Retina (tissue), 1 donor: ENCODE measurements around the gene FAAP20.

Experiments used
- DNase-seq: peaks from one replicate; pipeline ENCODE4 v3.0.0-alpha.2; 2016

FAAP20 gene

GRCh38 chr1:2176615-2177014, 18.0 kb downstream of the FAAP20 start:
- DNase-seq: no peak

- DNase-seq: no peak
Observed at GRCh38 chr1:2175681-2176454, 18.7 kb downstream of the FAAP20 start.

DNA sequence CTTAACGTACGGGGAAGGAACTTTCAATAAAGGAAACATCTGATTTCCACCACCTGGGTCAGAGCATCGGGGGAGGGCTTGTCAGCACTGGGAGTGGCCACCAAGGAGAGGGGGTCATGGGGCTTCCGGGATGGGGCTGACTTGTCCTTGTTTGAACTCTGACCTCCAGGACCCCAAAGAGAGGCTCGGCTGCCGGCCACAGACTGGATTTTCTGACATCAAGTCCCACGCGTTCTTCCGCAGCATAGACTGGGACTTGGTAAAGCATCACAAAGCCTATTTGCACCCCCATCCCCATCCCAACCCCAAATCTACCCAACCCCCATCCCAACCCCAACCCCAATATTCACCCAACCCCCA, 19.5 kb downstream of the FAAP20 start:
- DNase-seq: no peak

GRCh38 chr1:2174348-2175054, 20.1 kb downstream of the FAAP20 start:
- DNase-seq: peak; percentile 84

DNA sequence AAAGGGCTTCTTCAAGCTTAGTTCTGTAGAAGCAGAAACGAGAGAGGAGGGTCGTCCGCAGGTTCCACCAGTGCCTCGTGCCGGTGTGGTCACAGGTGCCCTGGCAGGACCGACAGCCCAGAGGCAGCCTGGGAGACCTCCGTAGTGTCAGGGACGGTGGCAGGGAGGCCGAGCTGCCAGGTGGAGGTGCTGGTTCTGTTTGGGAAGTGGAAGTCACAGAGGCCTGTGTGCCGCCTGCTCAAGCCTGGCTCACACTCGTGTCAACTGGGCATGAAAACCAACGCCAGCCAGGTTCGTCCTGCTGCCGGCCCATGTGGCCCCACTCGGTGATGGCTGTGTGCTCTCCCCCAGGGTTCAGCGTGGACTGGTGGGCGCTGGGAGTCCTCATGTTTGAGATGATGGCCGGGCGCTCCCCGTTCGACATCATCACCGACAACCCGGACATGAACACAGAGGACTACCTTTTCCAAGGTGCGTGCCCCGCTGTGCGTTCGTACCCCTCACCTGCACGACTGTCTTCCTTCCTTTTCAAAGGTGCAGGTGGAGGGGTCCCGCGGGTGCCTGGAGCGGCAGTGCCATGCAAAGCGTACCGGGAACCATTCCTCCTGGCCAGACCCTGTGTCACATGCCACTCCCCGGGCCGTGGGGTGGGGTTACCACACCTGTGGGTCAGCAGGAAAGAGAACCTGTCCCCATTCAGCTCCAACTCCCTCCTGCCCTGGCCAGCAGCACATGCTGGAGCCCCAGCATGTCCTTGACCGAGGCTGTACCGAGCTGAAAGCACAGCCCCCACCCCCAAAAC, 20.8 kb downstream of the FAAP20 start:
- no peak for DNase-seq

DNA sequence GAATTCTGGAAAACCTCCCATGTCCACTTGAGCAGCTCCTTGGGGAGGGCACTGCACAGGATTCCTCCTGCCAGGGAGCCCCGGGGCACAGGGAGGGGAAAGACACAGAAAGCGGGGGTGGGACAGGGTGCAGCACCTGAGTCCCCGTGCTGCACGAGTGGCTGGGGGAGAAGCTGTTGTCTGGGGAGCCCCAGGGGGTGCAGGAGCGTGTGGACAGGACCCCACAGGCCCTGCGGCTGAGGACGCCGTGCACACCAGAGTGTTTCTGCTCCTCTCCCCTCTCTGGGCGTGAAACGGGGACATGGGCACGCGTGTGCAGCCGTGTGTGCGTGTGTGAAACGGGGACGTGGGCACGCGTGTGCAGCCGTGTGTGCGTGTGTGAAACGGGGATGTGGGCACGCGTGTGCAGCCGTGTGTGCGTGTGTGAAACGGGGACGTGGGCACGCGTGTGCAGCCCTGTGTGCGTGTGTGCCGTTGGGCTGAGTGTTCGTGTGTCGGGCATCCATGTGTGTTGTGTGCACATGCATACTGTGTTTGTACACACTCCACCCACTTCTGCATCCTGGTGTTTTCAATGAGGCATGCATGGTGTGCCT, 21.9 kb downstream of the FAAP20 start:
- DNase-seq: no peak

- no peak for DNase-seq
Observed at GRCh38 chr1:2172012-2172411, 22.6 kb downstream of the FAAP20 start.

- DNase-seq: no peak
Observed at GRCh38 chr1:2170211-2170610, 24.4 kb downstream of the FAAP20 start.

GRCh38 chr1:2169200-2169836, 25.3 kb downstream of the FAAP20 start:
- DNase-seq: no peak

GRCh38 chr1:2168535-2168934, 26.0 kb downstream of the FAAP20 start:
- DNase-seq: no peak

DNA sequence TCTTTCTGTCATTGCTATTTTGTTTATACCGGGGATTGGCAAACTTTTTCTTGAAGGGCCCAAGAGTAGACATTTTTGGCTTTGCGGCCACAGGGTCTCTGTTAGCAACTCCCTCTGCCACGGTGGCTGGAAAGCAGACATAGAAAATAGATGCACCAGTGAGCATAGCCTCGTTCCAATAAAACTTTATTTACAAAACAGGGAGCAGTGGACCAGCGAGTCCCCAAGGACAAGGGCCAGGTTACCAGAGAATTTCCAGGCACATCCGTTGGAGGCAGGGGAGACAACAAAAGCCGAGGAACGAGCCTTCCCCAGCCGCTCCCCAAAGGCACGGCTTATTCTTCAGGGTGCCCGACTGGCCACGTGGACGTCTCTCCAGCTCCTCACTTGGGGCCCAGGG, 26.5 kb downstream of the FAAP20 start:
- DNase-seq: no peak

DNA sequence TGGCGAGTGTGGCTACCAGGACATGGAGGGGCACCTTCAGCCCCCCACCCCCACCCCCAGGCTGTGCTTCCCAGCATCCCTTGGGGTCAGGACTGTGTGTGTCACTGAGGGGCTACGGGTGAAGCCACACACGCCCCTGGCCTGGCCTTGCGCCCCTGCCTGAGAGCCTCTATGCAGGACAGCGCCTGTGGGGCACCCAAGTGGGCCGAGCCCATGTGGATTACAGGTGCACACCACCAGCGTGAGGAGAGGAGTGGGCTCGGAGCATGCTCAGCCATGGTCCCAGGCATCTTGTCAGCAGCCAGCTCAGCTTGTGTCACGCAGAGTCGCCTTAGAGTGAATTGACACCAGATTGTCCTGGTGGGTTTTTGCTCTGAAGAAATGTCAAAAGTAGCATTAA, 27.9 kb downstream of the FAAP20 start:
- no peak for DNase-seq

DNA sequence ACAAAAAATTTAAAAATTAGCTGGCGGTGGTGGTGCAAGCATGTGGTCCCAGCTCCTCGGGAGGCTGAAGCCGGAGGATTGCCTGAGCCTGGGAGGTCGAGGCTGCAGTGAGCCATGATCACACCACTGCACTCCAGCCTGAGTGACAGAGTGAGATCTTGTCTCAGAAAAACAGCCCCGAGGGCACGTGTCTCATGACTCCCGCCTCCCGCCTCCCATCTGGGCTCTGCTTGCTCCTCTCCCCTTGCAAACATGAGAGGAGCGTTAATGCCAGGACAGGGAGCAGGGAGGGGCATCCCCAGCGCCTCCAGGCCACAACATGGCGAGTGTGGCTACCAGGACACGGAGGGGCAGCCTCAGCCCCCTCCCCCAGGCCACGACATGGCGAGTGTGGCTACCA, 28.3 kb downstream of the FAAP20 start:
- no peak for DNase-seq

DNA sequence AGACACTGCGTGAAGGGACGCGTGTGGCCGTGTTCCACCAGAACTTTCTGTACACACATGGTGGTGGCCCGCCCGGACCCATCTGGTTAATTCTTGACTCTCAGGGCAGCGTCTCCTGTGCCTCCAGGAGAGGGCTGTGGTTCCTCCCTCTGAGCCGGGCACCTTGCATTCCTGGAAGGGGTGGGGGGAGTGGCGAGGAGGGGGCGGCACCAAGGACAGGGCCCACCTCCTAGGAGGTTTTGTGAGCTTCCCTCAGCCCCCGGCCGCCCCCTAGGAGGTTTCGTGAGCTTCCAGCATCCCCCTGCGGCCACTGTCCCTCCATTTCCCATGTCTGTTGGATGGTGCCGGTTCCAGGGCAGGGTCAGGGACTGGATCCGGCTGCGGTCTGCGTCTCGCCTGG, 28.9 kb downstream of the FAAP20 start:
- no peak for DNase-seq

GRCh38 chr1:2163205-2163604, 31.4 kb downstream of the FAAP20 start:
- no peak for DNase-seq

DNA sequence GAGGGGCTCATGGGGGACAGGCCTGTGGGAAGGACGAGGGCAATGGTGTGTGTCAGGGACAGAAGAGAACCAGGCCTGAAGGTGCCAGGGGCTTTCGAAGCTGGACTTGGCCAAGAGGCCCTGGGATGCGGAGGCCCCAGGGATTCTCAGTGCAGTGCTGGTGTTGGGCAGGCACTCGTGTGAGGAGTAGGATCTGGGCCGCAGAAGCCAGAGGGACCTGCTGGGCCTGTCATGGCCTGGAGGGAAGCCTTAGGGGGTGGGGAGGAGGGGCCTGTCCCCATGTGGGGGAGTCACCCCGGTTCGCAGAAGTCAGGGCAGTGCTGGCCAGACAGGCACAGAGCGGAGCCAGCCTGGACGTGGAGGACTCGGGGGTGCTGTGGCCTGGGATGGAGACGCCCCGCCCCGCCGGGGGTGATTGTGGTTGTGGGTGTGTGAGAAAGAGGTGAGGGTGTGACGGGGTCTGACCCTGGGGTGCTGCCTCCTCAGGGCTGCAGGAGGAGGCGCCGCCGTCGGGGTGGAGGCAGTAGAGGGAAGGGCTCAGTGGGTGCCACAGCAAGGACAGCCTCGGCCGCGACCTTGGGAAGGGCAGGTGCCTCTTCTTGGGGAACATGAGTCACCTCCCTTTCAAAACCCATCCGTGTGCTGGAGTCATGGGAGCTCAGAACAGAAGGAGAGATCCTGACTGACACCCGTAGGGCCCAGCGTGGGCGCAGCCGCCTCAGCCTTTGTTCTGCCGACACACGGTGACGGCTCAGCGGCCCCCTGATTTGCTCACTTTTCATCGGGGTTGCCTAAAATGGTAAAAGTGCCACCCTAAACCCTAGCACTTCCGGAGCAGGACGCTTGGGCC, 33.9 kb downstream of the FAAP20 start:
- DNase-seq: no peak

- no peak for DNase-seq
Observed at GRCh38 chr1:2159124-2159523, 35.4 kb downstream of the FAAP20 start.

- no peak for DNase-seq
Observed at GRCh38 chr1:2158272-2158671, 36.3 kb downstream of the FAAP20 start.

DNA sequence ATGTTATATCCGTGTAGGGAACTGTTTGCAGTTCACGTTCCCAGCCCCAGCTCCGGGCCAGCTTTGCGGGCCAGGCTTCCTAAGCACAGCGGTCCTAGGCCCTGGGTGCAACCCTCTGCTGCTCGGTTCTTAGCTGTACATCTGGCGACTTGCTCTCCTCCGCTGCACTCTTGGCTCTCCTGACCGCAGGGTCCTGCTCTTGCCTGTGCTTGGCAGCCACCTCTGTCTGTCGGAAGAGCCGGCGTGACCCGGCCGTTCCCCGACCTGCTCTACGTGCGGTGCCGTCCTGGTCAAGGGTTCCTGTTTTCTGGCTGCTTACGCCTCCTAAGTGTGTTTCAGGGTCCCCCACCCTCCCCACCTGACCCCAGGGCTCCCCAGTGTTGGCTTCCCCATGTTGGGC, 36.7 kb downstream of the FAAP20 start:
- DNase-seq: no peak

- peak; percentile 23 for DNase-seq
Observed at GRCh38 chr1:2156866-2157265, 37.7 kb downstream of the FAAP20 start.

DNA sequence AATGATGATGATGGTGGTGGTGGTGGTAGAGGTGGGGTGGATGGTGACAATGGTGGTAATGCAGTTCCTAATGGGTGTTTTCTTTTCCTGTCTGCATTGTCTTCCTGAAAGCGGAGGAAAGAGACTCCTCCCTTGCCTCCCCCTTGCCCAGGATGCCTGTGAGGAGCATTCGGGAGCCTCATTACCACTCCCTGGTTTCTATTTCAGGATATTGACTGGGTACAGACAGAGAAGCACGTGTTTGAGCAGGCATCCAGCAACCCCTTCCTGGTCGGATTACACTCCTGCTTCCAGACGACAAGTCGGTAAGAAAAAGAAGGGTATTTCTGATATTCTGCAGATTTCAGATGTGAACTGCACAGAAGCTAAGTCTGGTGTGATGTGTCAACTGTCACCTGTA, 38.8 kb downstream of the FAAP20 start:
- DNase-seq: no peak

- DNase-seq: no peak
Observed at GRCh38 chr1:2155147-2155598, 39.4 kb downstream of the FAAP20 start.
